ENCODE results near the gene TMUB1. TPM values are rescaled to one million over a fixed set of nuclear protein-coding genes. Genes with fewer than 3 reads are reported as not detected.
A peak's percentile ranks its signal among the peaks of the same experiment; 100 is the strongest.

Gene TMUB1
- total and polyA plus RNA-seq, 9 of the 15 experiments (the other 6 are each of a cell fraction or from before 2014, with no cell fraction given): 0.14 to 241 (median 74.1) TPM

DNA sequence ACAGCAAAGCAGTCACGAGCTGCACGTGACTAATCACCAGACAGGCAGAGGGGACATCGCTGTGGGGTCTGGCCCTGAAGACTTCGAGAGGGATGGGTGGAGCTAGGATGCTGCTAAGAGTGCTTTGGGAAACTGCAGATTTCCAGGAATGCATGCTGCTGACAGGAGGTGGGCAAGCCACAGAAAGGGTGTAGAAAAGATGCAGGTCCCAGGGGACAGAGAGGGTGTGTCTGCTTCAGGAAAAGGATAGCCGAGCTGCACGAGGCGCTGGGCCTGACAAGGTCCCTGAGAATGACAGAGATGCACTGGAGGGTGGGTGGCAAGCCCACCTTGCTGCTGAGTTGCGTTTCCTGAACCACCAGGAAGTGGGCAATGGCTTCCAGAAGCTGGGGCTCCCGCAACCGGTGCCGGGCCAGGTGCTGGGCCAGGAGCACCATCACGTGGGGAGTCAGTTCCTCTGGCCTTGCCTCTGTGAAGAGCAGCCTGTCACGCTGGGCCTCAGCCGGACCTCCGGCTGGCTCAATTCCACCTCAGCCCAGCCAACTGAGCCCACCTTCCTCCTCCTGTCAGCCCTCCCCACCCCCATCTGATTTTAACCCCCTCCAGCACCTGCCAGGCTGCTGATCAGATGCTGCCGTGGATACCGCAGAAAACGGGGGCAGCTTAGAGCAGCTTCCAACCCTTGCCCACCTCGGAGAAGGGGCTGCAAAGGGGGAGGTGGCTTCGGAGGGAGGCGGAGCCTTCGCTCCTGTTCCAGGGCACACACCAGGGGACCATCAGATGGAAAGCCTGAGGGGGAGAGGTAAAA is 4.9 kb downstream of the TMUB1 start (continued):
- TF ChIP-seq, protein P1, sequence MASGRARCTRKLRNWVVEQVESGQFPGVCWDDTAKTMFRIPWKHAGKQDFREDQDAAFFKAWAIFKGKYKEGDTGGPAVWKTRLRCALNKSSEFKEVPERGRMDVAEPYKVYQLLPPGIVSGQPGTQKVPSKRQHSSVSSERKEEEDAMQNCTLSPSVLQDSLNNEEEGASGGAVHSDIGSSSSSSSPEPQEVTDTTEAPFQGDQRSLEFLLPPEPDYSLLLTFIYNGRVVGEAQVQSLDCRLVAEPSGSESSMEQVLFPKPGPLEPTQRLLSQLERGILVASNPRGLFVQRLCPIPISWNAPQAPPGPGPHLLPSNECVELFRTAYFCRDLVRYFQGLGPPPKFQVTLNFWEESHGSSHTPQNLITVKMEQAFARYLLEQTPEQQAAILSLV (tag; IDR thresholded peaks at IDR 0.05): no peak
- TF ChIP-seq KHSRP (IDR thresholded peaks at IDR 0.05) (no peak), KDM2B (CRISPR knock-in tag; IDR thresholded peaks at IDR 0.05) (no peak), STAG1 (CRISPR knock-in tag; IDR thresholded peaks at IDR 0.05; ENCODE audit: borderline replicate concordance) (no peak), LARP7 (IDR thresholded peaks at IDR 0.05) (no peak), KAT7 (CRISPR knock-in tag; IDR thresholded peaks at IDR 0.05; ENCODE audit: borderline replicate concordance) (no peak), SAFB (IDR thresholded peaks at IDR 0.05; ENCODE audit: borderline replicate concordance, low read depth, low read length) (no peak), DNMT1 (IDR thresholded peaks at IDR 0.05) (no peak), SMAD4 (CRISPR knock-in tag; conservative IDR thresholded peaks at IDR 0.05) (no peak), ARHGAP35 (IDR thresholded peaks at IDR 0.05; ENCODE audit: partially characterized antibody) (no peak), EGR1 (conservative IDR thresholded peaks at IDR 0.05) (no peak), ADNP (tag; IDR thresholded peaks at IDR 0.05) (no peak), NR3C1 (CRISPR knock-in tag; IDR thresholded peaks at IDR 0.05) (no peak), ZNF431 (CRISPR knock-in tag; IDR thresholded peaks at IDR 0.05) (no peak), CSDE1 (IDR thresholded peaks at IDR 0.05) (no peak)
- TF ChIP-seq, protein P2, sequence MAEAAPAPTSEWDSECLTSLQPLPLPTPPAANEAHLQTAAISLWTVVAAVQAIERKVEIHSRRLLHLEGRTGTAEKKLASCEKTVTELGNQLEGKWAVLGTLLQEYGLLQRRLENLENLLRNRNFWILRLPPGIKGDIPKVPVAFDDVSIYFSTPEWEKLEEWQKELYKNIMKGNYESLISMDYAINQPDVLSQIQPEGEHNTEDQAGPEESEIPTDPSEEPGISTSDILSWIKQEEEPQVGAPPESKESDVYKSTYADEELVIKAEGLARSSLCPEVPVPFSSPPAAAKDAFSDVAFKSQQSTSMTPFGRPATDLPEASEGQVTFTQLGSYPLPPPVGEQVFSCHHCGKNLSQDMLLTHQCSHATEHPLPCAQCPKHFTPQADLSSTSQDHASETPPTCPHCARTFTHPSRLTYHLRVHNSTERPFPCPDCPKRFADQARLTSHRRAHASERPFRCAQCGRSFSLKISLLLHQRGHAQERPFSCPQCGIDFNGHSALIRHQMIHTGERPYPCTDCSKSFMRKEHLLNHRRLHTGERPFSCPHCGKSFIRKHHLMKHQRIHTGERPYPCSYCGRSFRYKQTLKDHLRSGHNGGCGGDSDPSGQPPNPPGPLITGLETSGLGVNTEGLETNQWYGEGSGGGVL (CRISPR knock-in tag; IDR thresholded peaks at IDR 0.05): no peak
- TF ChIP-seq, protein P3, sequence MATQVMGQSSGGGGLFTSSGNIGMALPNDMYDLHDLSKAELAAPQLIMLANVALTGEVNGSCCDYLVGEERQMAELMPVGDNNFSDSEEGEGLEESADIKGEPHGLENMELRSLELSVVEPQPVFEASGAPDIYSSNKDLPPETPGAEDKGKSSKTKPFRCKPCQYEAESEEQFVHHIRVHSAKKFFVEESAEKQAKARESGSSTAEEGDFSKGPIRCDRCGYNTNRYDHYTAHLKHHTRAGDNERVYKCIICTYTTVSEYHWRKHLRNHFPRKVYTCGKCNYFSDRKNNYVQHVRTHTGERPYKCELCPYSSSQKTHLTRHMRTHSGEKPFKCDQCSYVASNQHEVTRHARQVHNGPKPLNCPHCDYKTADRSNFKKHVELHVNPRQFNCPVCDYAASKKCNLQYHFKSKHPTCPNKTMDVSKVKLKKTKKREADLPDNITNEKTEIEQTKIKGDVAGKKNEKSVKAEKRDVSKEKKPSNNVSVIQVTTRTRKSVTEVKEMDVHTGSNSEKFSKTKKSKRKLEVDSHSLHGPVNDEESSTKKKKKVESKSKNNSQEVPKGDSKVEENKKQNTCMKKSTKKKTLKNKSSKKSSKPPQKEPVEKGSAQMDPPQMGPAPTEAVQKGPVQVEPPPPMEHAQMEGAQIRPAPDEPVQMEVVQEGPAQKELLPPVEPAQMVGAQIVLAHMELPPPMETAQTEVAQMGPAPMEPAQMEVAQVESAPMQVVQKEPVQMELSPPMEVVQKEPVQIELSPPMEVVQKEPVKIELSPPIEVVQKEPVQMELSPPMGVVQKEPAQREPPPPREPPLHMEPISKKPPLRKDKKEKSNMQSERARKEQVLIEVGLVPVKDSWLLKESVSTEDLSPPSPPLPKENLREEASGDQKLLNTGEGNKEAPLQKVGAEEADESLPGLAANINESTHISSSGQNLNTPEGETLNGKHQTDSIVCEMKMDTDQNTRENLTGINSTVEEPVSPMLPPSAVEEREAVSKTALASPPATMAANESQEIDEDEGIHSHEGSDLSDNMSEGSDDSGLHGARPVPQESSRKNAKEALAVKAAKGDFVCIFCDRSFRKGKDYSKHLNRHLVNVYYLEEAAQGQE (IDR thresholded peaks at IDR 0.05; ENCODE audit: borderline replicate concordance): peak; percentile 14; the same call in 1 of the 2 replicates
- TF ChIP-seq, protein P3 (CRISPR knock-in tag; IDR thresholded peaks at IDR 0.05; ENCODE audit: low read depth): no peak

Data from K562 (cell line).